Ascending aorta (tissue), 2 donors: Measurements from ENCODE around the gene SHISAL1. TPM values are rescaled to one million over a fixed set of nuclear protein-coding genes. Genes with fewer than 3 reads are reported as not detected.

Source experiments
- DNase-seq, 2 donors: peaks; one replicate each; pipeline ENCODE4 v3.0.0-alpha.2; 2019; ENCODE audit warnings: low spot score in 2 of 2
- H3K27ac ChIP-seq, 2 donors: fragments of 200-600 bp; sonication (generic); one replicate each; pipeline ENCODE4 v1.5.1; 2016 to 2017; ENCODE audit warnings: mild to moderate bottlenecking in 1 of 2
- H3K27me3 ChIP-seq: fragments of 200-600 bp; sonication (generic); one replicate; pipeline ENCODE4 v1.5.1; 2017
- H3K36me3 ChIP-seq, 2 donors: fragments of 200-600 bp; sonication (generic); one replicate each; pipeline ENCODE4 v1.5.1; 2016
- H3K4me1 ChIP-seq, 2 donors: fragments of 200-600 bp; sonication (generic); one replicate each; pipeline ENCODE4 v1.5.1; 2016 to 2017; ENCODE audit warnings: mild to moderate bottlenecking in 1 of 2
- H3K4me3 ChIP-seq, 2 donors: fragments of 200-600 bp; sonication (generic); one replicate each; pipeline ENCODE4 v1.5.1; 2016 to 2017; ENCODE audit warnings: mild to moderate bottlenecking in 1 of 2
- H3K9me3 ChIP-seq, 2 donors: fragments of 200-600 bp; sonication (generic); one replicate each; pipeline ENCODE4 v1.5.1; 2016
- intact Hi-C: fragments of 100-400 bp; cut with DNase I; formaldehyde crosslinking; loops from one replicate; pipeline ENCODE4 v1.15.1; 2023
- total RNA-seq: library from RNA; depleted of rRNA; stranded (reverse); fragments of >200 nt; gene quantifications from one replicate; pipeline ENCODE4 v1.1.0, GENCODE V29; 2016
- TF ChIP-seq, protein P1 (sequence below), 3 experiments: fragments of 200-600 bp in 2 of 3; fragments of 450-650 bp in 1 of 3; sonication (generic) in 2 of 3; IDR thresholded peaks; one replicate each; pipeline ENCODE4 v1.5.1; 2016 to 2019; ENCODE audit warnings: antibody characterized with exemption in 3 of 3, mild to moderate bottlenecking in 1 of 3, moderate library complexity in 1 of 3

SHISAL1 gene
- total RNA-seq, 1 donor from 2014 or later = 1.6 TPM

DNA sequence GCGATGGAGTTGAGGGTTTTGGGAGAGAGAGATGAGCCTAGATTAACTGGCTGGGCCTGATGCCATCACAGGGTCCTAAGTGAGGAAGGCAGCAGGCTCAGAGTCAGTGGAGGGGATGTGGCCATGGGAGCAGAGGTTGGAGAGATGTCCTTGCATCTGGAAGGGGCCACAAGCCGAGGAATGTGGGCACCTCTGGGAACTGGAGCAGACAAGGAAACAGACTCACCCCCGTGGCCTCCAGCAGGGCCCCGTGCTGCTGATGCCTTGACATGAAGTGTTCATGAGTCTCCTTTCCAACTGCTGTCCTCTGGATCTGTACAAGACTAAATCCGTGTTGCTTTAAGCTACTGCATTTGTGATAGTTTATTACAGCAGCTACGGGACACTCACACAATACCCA lies 49.2 kb downstream of the SHISAL1 start:
- no peak overlapping the region for H3K4me3 ChIP-seq
- no peaks in the 10 kb centered on the region for H3K4me1 ChIP-seq
- intact Hi-C loops = no loop called here
- H3K27ac ChIP-seq = no peak overlapping the region
- H3K27me3 ChIP-seq = no peaks in the 10 kb centered on the region
- TF ChIP-seq, protein P1, sequence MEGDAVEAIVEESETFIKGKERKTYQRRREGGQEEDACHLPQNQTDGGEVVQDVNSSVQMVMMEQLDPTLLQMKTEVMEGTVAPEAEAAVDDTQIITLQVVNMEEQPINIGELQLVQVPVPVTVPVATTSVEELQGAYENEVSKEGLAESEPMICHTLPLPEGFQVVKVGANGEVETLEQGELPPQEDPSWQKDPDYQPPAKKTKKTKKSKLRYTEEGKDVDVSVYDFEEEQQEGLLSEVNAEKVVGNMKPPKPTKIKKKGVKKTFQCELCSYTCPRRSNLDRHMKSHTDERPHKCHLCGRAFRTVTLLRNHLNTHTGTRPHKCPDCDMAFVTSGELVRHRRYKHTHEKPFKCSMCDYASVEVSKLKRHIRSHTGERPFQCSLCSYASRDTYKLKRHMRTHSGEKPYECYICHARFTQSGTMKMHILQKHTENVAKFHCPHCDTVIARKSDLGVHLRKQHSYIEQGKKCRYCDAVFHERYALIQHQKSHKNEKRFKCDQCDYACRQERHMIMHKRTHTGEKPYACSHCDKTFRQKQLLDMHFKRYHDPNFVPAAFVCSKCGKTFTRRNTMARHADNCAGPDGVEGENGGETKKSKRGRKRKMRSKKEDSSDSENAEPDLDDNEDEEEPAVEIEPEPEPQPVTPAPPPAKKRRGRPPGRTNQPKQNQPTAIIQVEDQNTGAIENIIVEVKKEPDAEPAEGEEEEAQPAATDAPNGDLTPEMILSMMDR (IDR thresholded peaks at IDR 0.05) = no peak
- H3K36me3 ChIP-seq = no peaks in the 10 kb centered on the region
- no peak for DNase-seq
- no peaks in the 10 kb centered on the region for H3K9me3 ChIP-seq

- TF ChIP-seq, protein P1 (IDR thresholded peaks at IDR 0.05) = no peak
- H3K27ac ChIP-seq = no peak overlapping the region
- no peak overlapping the region for H3K4me3 ChIP-seq
- intact Hi-C loops = no loop called here
- H3K9me3 ChIP-seq = no peaks in the 10 kb centered on the region
- no peaks in the 10 kb centered on the region for H3K36me3 ChIP-seq
- DNase-seq = no peak
- no peaks in the 10 kb centered on the region for H3K27me3 ChIP-seq
- H3K4me1 ChIP-seq = no peaks in the 10 kb centered on the region
These were observed 50.7 kb downstream of the SHISAL1 start for GRCh38 chr22:44261861-44262595.

DNA sequence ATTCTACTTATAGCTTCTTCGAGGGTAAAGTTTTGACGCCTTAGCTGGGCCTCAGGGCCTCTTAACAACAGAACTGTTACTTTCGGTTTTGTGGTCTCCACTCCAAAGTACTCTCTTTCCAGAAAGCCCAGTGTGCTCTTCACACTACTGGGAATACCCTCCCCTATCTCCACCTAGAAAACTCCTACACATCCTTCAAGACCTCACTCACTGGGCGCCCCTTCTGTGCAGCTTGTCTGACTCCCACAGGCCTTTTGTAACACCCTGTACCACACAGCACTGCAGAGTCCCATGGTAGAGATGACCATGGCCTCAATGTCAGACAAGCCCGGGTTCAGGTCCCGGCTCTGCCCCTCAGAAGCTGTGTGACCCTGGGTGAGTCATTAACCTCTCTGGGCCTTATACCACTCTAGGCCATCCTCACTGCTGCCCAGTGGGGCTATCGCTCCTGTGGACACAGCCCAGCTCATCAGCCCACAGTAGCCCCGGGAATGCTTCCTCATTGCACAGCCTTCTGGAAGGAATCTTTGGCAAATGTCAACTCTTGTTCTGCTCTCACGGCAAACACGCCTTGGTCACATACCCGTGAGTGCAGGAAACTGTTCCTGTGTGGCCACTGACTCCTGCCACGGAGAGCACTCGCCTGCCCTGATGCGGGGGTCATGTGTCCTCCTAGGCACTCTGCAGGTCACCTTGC lies 51.4 kb downstream of the SHISAL1 start:
- DNase-seq = peak in 1 of 2 donors; percentile 53
- TF ChIP-seq, protein P1 (IDR thresholded peaks at IDR 0.05) = no peak
- Histone ChIP-seq H3K4me1 (no peaks in the 10 kb centered on the region), H3K4me3 (no peak overlapping the region), H3K36me3 (no peaks in the 10 kb centered on the region), H3K27me3 (no peaks in the 10 kb centered on the region), H3K9me3 (no peaks in the 10 kb centered on the region), H3K27ac (no peak overlapping the region)
- intact Hi-C loops = no loop called here

DNA sequence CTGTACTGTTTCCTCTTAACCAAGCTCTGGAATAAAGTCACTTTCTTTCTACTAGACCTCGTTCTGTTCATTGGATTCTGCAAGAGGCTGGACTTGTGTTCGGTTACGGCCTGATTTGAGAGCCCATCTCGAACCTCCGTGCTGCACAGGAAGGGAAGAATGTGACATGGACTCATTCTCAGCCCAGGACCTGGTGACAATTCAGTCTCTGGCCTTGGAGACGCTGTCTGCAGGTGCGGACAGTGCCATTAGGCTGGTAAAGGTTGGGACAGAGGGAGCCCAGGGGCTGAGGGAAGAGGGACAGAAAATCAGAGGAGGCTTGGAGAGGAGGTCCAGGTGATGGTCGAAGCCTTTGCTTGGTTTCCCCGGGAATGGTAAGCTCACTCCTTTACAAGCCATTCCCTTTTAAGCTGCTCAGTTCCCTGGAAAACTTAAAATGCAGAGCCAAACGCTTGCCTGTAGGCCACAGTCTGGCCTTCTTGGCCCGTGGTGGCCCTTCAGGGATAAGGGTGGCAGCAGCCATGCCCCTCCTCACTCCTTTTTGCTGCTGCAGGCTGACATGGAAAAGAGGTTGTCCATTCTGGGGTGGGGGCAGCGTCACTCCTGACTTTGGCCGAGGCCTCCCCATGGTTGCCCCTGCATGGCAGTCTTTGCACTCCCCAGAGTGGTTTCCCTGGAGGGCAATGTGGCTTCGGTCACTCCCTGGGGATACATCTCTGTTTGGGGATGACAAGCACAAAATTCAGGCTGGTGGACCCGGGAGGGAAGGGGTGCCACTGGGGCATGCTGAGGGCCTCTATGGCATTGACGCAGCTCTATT lies 52.3 kb downstream of the SHISAL1 start:
- Histone ChIP-seq H3K36me3 (no peaks in the 10 kb centered on the region), H3K27ac (no peak overlapping the region), H3K4me1 (no peaks in the 10 kb centered on the region), H3K4me3 (no peak overlapping the region), H3K27me3 (no peaks in the 10 kb centered on the region), H3K9me3 (no peaks in the 10 kb centered on the region)
- intact Hi-C loops = no loop called here
- TF ChIP-seq, protein P1 (IDR thresholded peaks at IDR 0.05) = no peak
- peak in 1 of 2 donors; percentile 27 for DNase-seq

DNA sequence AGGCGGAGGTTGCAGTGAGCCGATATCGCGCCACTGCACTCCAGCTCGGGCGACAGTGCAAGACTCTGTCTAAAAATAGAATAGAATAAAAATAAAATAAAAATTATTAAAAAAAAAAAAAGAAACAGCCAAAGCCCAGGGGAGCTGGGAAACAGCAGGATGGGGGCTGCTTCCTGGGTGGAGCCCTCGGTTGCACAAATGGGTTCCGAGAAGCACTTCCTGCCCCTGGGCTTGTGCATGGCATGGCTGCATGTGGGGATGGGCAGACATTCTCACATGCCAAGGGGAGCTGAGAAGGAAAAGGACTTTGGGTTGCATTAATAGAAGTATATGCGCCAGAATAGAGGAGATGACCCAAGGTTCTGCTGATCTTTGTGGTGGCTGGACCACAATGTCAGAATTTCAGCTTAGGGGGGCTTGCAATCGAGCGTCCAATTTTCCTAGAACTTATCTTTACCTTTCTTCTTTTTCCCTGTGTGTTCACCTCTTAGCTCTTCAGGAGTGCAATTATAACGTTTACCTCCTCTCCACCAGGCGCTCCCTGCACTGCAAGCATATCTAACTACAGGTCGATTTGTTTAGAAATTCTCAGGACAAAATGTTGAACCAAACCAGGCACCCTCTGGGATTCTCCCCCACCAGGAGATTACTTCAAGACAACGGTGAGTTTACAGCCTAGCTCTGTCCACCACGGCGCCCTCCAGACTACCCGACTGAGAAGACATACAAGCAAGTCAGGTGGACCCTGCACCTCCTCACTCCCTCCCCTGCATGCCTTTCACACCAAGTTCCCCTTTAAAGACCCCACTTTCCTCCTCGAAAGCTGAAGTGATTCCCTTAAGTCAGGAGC lies 53.2 kb downstream of the SHISAL1 start:
- Histone ChIP-seq H3K4me3 (no peak overlapping the region), H3K9me3 (no peaks in the 10 kb centered on the region), H3K36me3 (no peaks in the 10 kb centered on the region), H3K27ac (no peak overlapping the region), H3K27me3 (no peaks in the 10 kb centered on the region), H3K4me1 (no peaks in the 10 kb centered on the region)
- peak in 1 of 2 donors; percentile 37 for DNase-seq
- intact Hi-C loops = no loop called here
- TF ChIP-seq, protein P1 (IDR thresholded peaks at IDR 0.05) = no peak
